Kidney (tissue), 14 donors: ENCODE measurements around the gene KLK8. TPM values are rescaled to one million over a fixed set of nuclear protein-coding genes. Genes with fewer than 3 reads are reported as not detected.

Source experiments
- DNase-seq, 5 donors: peaks; one replicate each; pipeline ENCODE4 v3.0.0-alpha.2; 2013 to 2020
- FAIRE-seq: peaks from 2 replicates; lab custom pipeline; 2012; peaks lifted over from hg19 to GRCh38; lab: Jason Lieb, UNC
- H3K27ac ChIP-seq, 2 donors: one replicate each; pipeline ENCODE4 v1.7.0; 2013; ENCODE audit warnings: low read depth in 2 of 2, low read length in 2 of 2, inconsistent platforms in 1 of 2
- H3K27me3 ChIP-seq: one replicate; pipeline ENCODE4 v1.7.1; 2013; ENCODE audit warnings: low read length, inconsistent platforms; ENCODE audit not compliant: control insufficient read depth, insufficient read depth
- H3K36me3 ChIP-seq, 3 donors: one replicate each; pipeline versions ENCODE4 v1.7.0 to v1.7.1; 2013; ENCODE audit warnings: low read length in 3 of 3, control low read depth in 1 of 3, inconsistent platforms in 1 of 3; ENCODE audit not compliant: insufficient read depth in 3 of 3, control insufficient read depth in 2 of 3
- H3K4me1 ChIP-seq, 3 donors: one replicate each; pipeline versions ENCODE4 v1.7.0 to v1.7.1; 2013; ENCODE audit warnings: low read length in 3 of 3, inconsistent platforms in 1 of 3, low read depth in 1 of 3; ENCODE audit not compliant: control insufficient read depth in 2 of 3, insufficient read depth in 2 of 3
- H3K4me3 ChIP-seq, 3 donors: one replicate each; pipeline versions ENCODE4 v1.7.0 to v1.8.1; 2013; ENCODE audit warnings: low read length in 3 of 3, control low read depth in 1 of 3, inconsistent platforms in 1 of 3
- H3K9ac ChIP-seq, 3 donors: one replicate each; pipeline versions ENCODE4 v1.7.0 to v1.7.1; 2013; ENCODE audit warnings: low read length in 3 of 3, control low read depth in 1 of 3, inconsistent platforms in 1 of 3
- H3K9me3 ChIP-seq, 3 donors: one replicate each; pipeline versions ENCODE4 v1.7.0 to v1.7.1; 2013; ENCODE audit warnings: low read length in 3 of 3, control low read depth in 1 of 3, inconsistent platforms in 1 of 3; ENCODE audit not compliant: control insufficient read depth in 2 of 3, insufficient read depth in 1 of 3
- intact Hi-C: fragments of 100-400 bp; cut with DNase I; formaldehyde crosslinking; loops from one replicate; pipeline ENCODE4 v1.11.1; 2022
- polyA plus RNA-seq: library from polyadenylated mRNA; stranded (reverse); fragments of 350-450 nt; fragmentation: Illumina TruSeq; extraction: RNeasy Lipid Tissue Mini Kit (QIAGEN cat#74804); gene quantifications from one replicate; pipeline ENCODE4 v1.2.3, GENCODE V29; 2014; ENCODE audit warnings: low read depth, low replicate concordance; ENCODE audit not compliant: insufficient read depth
- total RNA-seq: library from RNA; stranded (reverse); fragmentation: NEBNext Ultra II Directional; extraction: Animal tissue kit (Norgen Biotek cat#: 25700); gene quantifications from one replicate; pipeline ENCODE4 v1.2.1, GENCODE V29; 2021
- TF ChIP-seq, protein P1 (sequence below): IDR thresholded peaks from 3 replicates; pipeline ENCODE4 v1.5.1; 2012; ENCODE audit warnings: mild to moderate bottlenecking, moderate library complexity, borderline replicate concordance; ENCODE audit not compliant: insufficient read depth; ENCODE audit errors: extremely low read depth
- donor health status: control.
- donor health status: control.
- donor health status: control.
- donor health status: control.
- donor health status: control.
- donor health status: DM: yes; HTN: yes; CAD: no.
- donor health status: Normal renal cell carcinoma (clear cell type).

Gene KLK8
- total and polyA plus RNA-seq, 2 donors from 2014 or later: 1.3 to 4.2 TPM

DNA sequence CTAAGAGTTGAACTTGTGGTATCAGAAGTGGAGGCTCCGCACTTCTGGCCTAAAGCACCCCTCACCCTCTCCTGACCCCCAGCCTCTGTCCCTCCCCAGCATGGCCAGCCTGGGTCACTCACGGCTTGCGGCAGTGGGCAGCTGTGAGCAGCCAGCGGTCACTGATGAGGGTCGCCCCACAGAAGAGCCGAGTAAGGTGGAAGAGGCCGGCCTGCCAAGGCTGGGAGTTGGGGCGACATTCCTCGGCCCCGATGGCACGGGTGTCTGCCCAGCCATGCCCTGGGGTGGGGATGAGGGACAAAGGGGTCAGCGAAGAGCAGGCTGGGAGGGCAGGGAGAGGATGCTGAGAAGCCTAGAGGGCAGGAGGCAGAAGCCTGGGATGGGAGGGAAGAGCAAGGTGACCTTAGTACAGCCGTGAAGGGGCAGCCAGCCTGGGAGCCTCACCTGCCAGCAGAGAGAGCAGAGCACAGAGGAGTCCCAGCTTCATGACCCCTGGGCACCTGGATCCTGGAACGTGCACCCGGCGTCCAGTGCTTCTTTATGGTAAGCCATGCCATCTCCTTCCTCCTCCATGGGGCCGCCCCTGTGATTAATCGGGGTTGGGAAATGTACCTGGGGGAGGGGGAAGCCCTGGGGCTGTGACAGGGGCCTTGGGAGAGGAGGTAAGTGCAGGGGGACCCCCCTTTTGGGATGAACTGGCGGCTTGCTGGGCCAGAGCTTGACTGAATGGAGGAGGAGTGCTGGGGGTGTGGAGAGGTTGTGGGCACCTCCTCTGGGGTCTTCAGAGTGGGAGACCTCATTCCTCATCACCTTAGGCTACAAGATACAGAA, 7.9 kb upstream of the KLK8 start:
- Histone ChIP-seq H3K4me1 (no peaks in the 10 kb centered on the region), H3K36me3 (no peaks in the 10 kb centered on the region), H3K27ac (no peak overlapping the region), H3K9me3 (no peaks in the 10 kb centered on the region), H3K9ac (no peak overlapping the region), H3K4me3 (no peak overlapping the region), H3K27me3 (no peaks in the 10 kb centered on the region)
- TF ChIP-seq, protein P1, sequence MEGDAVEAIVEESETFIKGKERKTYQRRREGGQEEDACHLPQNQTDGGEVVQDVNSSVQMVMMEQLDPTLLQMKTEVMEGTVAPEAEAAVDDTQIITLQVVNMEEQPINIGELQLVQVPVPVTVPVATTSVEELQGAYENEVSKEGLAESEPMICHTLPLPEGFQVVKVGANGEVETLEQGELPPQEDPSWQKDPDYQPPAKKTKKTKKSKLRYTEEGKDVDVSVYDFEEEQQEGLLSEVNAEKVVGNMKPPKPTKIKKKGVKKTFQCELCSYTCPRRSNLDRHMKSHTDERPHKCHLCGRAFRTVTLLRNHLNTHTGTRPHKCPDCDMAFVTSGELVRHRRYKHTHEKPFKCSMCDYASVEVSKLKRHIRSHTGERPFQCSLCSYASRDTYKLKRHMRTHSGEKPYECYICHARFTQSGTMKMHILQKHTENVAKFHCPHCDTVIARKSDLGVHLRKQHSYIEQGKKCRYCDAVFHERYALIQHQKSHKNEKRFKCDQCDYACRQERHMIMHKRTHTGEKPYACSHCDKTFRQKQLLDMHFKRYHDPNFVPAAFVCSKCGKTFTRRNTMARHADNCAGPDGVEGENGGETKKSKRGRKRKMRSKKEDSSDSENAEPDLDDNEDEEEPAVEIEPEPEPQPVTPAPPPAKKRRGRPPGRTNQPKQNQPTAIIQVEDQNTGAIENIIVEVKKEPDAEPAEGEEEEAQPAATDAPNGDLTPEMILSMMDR: no peak
- DNase-seq (no peak), FAIRE-seq (no peak)
- intact Hi-C loops: no loop called here

DNA sequence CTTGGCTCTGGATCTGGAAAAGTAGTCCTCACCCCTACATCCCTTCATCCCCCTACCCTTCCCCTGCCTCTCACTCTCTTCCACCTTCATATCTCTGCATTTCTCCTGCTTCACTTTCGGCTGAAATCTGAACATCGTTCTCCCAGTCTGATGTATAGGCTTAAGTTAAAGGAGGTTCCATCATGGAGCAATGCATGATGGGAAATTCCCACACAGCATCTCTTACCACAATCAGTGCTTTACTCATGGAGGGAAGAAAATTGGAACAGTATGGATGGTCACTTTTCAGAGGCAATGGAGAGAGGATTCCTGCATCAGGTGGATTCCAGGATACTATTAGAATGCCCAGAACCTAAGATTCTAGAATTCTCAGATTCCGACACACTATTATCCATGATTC, 6.1 kb upstream of the KLK8 start:
- H3K36me3 ChIP-seq: no peaks in the 10 kb centered on the region
- no peaks in the 10 kb centered on the region for H3K27me3 ChIP-seq
- intact Hi-C loops: no loop called here
- no peak overlapping the region for H3K9ac ChIP-seq
- H3K27ac ChIP-seq: no peak overlapping the region
- H3K9me3 ChIP-seq: no peaks in the 10 kb centered on the region
- DNase-seq (no peak), FAIRE-seq (no peak)
- H3K4me3 ChIP-seq: no peak overlapping the region
- TF ChIP-seq, protein P1: no peak
- no peaks in the 10 kb centered on the region for H3K4me1 ChIP-seq

DNA sequence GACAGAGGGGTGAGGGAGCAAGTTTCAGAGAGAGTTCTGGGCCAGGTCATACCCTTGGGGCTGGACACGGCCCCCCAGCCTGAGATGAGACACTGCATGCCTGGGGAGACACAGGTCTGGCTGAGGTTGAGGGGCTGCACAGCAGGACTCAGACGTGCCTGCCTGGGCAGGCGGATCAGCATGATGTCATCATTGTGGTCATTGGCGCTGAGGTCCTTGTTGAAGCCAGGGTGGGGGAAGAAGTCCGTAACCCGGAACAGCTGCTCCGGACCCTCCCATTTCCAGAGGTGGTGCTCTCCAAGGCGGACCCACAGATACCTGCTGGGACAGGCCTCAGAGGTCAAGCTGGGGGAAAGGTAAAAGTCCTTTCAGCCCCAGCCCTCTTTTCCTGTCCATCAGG, 5.0 kb upstream of the KLK8 start:
- Histone ChIP-seq H3K4me3 (no peak overlapping the region), H3K27me3 (no peaks in the 10 kb centered on the region), H3K9me3 (no peaks in the 10 kb centered on the region), H3K27ac (no peak overlapping the region), H3K9ac (no peak overlapping the region), H3K4me1 (no peaks in the 10 kb centered on the region), H3K36me3 (no peaks in the 10 kb centered on the region)
- no peak for FAIRE-seq
- DNase-seq: no peak
- intact Hi-C loops: no loop called here
- TF ChIP-seq, protein P1: no peak
